GM12891 (cell line): Measurements from ENCODE around the gene DIP2A.

Experiments
- DNase-seq: peaks from one replicate; pipeline ENCODE4 v3.0.0; 2011; ENCODE audit warnings: low spot score; ENCODE audit not compliant: insufficient read length
- FAIRE-seq: peaks from 2 replicates; lab custom pipeline; 2011; peaks lifted over from hg19 to GRCh38; lab: Jason Lieb, UNC
- PAX5 ChIP-seq: IDR thresholded peaks from 2 replicates; pipeline ENCODE4 v1.6.1; 2011; ENCODE audit warnings: low read length, moderate library complexity, mild to moderate bottlenecking; ENCODE audit not compliant: insufficient read depth, severe bottlenecking
- POLR2A ChIP-seq: IDR thresholded peaks from 2 replicates; pipeline ENCODE4 v1.6.1; 2011; ENCODE audit warnings: low read depth, low read length, control low read depth
- POLR2AphosphoS5 ChIP-seq: IDR thresholded peaks from 2 replicates; pipeline ENCODE4 v1.6.1; 2011; ENCODE audit warnings: low read depth, low read length, control low read depth
- POU2F2 ChIP-seq: IDR thresholded peaks from 2 replicates; pipeline ENCODE4 v1.6.1; 2011; ENCODE audit warnings: low read depth, mild to moderate bottlenecking, control low read depth, low read length, moderate library complexity
- SPI1 ChIP-seq: IDR thresholded peaks from 2 replicates; pipeline ENCODE4 v1.6.1; 2011; ENCODE audit warnings: low read depth, low read length, control low read depth
- TAF1 ChIP-seq: IDR thresholded peaks from 2 replicates; pipeline ENCODE4 v1.6.1; 2011; ENCODE audit warnings: low read depth, low read length, control low read depth

DIP2A gene

GRCh38 chr21:46606427-46606813, 147.7 kb downstream of the DIP2A start:
- DNase-seq = no peak
- TF ChIP-seq SPI1 (no peak), POLR2AphosphoS5 (no peak)
- no peak for FAIRE-seq

- TF ChIP-seq SPI1 = peak; percentile 47; the same call in 1 of the 2 replicates
- TF ChIP-seq POLR2AphosphoS5 = no peak
- DNase-seq = no peak
- peak; percentile 9 for FAIRE-seq
Measured at GRCh38 chr21:46607636-46608035, 148.9 kb downstream of the DIP2A start.

GRCh38 chr21:46608672-46609111, 150.0 kb downstream of the DIP2A start:
- FAIRE-seq (peak; percentile 86), DNase-seq (no peak)
- TF ChIP-seq TAF1 = no peak
- TF ChIP-seq POU2F2 = peak; percentile 94
- TF ChIP-seq POLR2A = no peak
- TF ChIP-seq PAX5 = no peak
- peak; percentile 94 for TF ChIP-seq SPI1
- no peak for TF ChIP-seq POLR2AphosphoS5

- peak; percentile 5 for FAIRE-seq
- TF ChIP-seq POLR2A (no peak), TAF1 (no peak), POU2F2 (no peak), POLR2AphosphoS5 (no peak), PAX5 (no peak), SPI1 (no peak)
- DNase-seq = no peak
Measured at GRCh38 chr21:46610018-46610701, 151.5 kb downstream of the DIP2A start.

GRCh38 chr21:46613391-46613790, 154.7 kb downstream of the DIP2A start:
- FAIRE-seq (no peak), DNase-seq (no peak)
- TF ChIP-seq POLR2AphosphoS5 = no peak
- TF ChIP-seq POLR2A = no peak
- no peak for TF ChIP-seq PAX5
- no peak for TF ChIP-seq TAF1
- TF ChIP-seq SPI1 = no peak
- TF ChIP-seq POU2F2 = no peak

GRCh38 chr21:46616050-46616449, 157.4 kb downstream of the DIP2A start:
- DNase-seq (no peak), FAIRE-seq (no peak)
- TF ChIP-seq TAF1 (no peak), POLR2A (no peak), POU2F2 (no peak), PAX5 (no peak), POLR2AphosphoS5 (no peak), SPI1 (no peak)

GRCh38 chr21:46616656-46617055, 158.0 kb downstream of the DIP2A start:
- no peak for TF ChIP-seq POLR2AphosphoS5
- no peak for TF ChIP-seq POU2F2
- no peak for TF ChIP-seq PAX5
- no peak for FAIRE-seq

GRCh38 chr21:46617267-46618051, 158.8 kb downstream of the DIP2A start:
- DNase-seq (no peak), FAIRE-seq (peak; percentile 69)

More at GRCh38 chr21:46616656-46617055, 158.0 kb downstream of the DIP2A start:
- no peak for DNase-seq

GRCh38 chr21:46618738-46619379, 160.2 kb downstream of the DIP2A start:
- no peak for TF ChIP-seq POLR2A
- TF ChIP-seq POLR2AphosphoS5 = no peak
- TF ChIP-seq POU2F2 = no peak
- no peak for TF ChIP-seq PAX5
- DNase-seq (no peak), FAIRE-seq (no peak)

More at GRCh38 chr21:46617267-46618051, 158.8 kb downstream of the DIP2A start:
- TF ChIP-seq SPI1 (no peak), TAF1 (no peak), PAX5 (no peak), POU2F2 (no peak), POLR2AphosphoS5 (no peak), POLR2A (no peak)
